GM21515 (cell line): ENCODE measurements around the gene CD81.
"Not testable (repeated sequence)": the region's sequence is repeated elsewhere in the genome, so short reads cannot be mapped to it uniquely, and the experiment has no call there.

Experiments used
- ATAC-seq: cut with Tn5 transposase; IDR thresholded peaks from one replicate; pipeline ENCODE4 v1.9.1; 2021; ENCODE audit not compliant: unreplicated experiment

The CD81 gene

DNA sequence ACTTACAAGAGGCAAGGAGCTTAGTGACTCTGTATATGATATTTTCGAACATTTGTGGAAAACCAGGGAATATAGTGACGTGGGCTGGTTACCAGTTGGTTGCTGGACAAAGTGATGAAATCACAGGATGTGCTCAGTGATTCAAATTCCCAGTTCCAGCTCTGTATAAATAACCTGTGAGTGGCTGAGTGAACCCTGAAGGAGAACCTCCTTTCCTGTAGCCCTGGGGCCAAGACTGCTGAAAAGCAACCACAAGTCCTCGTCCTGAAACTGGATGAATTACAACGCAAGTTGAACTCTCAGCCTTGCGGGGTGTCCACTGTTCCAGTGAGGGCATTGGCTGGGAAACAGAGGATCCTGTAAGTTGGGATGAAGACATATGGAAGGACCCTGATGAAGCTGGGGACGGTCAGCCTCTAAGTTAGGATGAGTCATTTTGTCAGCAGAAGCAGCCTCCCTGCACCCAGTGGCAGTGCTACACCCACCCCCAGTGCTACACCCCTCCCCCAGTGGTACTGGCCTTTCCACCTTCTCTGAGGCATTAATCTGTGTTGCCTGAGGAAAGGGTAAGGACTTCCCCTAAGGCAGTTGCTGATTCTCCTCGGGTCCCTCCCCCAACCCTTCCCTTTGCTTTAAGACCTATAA lies 22.0 kb upstream of the CD81 start:
- ATAC-seq, result no peak

DNA sequence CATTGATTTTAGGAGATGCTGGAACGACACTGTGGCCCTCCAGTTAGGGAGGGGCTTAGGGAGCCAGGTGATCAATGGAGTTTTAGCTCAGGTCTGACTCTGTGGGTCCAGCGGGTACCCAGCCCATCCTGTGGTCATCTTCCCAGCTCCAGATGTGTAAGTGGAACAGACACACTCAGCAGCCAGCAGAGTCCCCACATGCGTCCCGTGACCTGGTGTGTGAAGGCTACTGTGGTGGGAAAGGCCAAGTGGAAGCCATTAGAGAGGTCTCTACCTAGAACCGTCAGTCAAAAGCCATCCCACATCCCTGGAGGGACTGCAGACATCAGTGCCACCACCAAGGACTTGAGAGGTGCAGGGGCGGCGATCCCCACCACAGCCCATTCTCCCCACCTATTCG lies 19.9 kb upstream of the CD81 start:
- no peak for ATAC-seq

DNA sequence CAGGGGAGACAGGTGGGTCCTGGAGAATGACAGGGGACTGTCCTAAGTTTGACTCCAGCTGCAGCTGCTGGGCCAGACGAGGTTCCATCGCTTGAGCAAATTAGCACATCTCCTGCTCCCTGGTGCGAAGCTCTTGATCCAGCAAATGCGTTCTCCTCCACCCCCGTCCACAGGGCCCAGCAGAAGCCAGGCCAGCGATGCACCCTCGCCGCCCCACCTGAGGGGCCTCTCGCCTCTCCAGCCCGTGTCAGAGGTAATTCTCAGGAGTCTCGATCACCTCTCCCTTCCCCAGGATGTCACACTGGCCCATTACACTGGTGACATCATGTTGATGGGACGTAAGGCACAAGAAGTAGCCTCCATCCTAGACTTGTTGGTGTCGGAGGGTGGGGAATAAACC lies 19.5 kb upstream of the CD81 start:
- not testable (repeated sequence) for ATAC-seq

DNA sequence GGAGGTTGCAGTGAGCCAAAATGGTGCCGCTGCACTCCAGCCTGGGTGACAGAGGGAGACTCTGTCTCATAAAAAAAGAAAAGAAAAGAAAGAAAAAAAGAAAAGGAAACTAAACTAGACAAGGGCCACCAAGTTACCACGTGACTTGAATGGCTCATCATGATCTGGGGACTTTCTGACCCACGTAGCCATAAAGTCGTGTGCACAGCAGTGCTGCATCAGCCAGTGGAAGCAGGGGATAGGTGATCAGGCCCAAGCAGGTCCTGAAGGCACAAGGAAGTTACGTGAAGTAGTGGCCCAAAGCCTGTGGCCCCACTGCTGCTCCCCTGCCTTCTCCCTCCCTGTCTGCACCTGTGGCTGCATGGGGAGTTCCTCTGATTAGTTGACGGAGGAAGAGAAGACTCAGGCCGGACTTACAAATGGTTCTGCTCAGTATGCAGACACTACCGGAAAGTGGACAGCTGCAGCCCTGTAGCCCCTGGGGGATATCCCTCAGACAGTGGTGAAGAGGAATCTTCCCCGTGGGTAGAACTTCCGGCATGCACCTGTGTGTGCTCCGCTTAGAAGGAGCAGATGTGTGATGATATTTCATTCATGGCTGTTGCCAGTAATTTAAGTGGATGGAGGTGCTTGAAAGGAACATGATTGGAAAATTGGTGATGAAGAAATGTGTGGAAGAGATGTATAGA lies 18.2 kb upstream of the CD81 start:
- no peak for ATAC-seq

DNA sequence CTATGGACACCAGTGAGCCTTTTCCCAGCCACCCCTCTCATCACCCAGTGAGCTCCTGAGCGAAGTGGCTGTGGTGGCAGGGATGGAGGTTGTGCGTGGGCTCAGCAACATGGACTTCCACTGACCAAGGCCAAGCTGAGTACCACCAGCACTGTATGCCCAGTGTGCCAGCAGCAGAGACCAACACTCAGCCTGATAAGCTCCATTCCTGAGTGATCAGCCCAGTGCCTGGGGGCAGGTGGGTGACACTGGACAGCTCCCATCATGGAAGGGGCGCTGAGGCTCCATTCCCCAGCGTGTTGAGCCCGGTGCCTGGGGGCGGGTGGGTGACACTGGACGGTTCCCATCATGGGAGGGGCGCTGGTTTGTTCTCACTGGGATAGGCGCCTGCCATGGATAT lies 17.6 kb upstream of the CD81 start:
- no peak for ATAC-seq

GRCh38 chr11:2360081-2360642 lies 16.9 kb upstream of the CD81 start:
- ATAC-seq, result no peak

- ATAC-seq, result no peak
These were observed 15.5 kb upstream of the CD81 start for GRCh38 chr11:2361565-2361964.

- ATAC-seq, result no peak
These were observed 14.7 kb upstream of the CD81 start for GRCh38 chr11:2362414-2362813.

GRCh38 chr11:2363130-2363529 lies 14.0 kb upstream of the CD81 start:
- ATAC-seq, result no peak

GRCh38 chr11:2363577-2364370 lies 13.3 kb upstream of the CD81 start:
- no peak for ATAC-seq

- ATAC-seq, result not testable (repeated sequence)
These were observed 12.7 kb upstream of the CD81 start for GRCh38 chr11:2364386-2364785.

- ATAC-seq, result no peak
These were observed 11.4 kb upstream of the CD81 start for GRCh38 chr11:2365571-2366210.

- ATAC-seq, result no peak
These were observed 10.8 kb upstream of the CD81 start for GRCh38 chr11:2366276-2366675.

- no peak for ATAC-seq
These were observed 10.4 kb upstream of the CD81 start for GRCh38 chr11:2366733-2367132.

GRCh38 chr11:2367266-2368160 lies 9.6 kb upstream of the CD81 start:
- no peak for ATAC-seq

DNA sequence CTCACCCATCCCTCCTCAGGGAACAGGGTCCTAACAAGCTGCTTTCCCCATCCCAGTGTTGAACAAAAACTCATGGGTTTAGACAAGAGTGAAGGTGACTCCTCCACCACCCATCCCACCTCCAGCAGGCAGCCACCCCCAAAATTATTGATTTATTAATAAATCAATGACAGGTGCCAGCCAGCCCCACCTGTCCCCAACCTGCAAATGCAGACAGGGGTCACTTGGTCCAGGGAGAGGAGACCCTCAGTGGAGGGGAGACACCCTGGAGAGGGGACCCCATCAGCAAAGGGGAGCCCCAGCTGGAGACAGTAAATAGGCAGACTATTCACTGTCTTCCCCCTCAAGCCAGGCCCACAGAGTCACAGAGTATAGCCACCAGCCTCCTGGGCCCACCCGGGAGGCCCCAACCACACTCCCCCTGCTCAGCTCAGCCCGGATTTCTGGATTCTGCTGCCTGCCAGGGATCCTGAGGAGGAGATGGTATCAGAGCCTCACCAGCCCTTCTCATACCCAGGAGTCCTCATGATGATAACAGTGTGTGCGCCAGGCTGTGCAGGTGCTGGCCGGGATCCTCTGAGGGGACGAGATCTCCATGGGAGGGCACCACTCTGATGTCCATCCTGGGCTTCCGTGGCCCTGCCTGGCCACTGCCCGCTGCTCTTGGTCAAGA lies 8.8 kb upstream of the CD81 start:
- ATAC-seq, result no peak

DNA sequence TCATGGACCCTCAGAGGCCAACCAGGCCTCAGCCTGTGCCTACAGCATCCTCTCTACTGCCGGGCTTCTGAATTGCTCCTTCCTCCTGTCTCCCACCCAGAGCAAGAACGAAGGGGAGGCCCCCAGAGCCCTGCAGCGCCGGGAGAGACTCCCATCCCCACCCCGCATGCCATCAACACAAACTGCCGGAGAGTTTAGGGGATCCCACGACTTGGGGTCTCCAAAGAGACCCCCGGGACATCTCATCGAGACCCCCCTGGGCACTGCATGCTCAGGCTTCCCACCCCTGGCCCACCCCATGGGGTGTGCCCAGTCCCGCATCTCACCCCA lies 8.3 kb upstream of the CD81 start:
- no peak for ATAC-seq

- ATAC-seq, result no peak
These were observed 7.8 kb upstream of the CD81 start for GRCh38 chr11:2369320-2369719.

DNA sequence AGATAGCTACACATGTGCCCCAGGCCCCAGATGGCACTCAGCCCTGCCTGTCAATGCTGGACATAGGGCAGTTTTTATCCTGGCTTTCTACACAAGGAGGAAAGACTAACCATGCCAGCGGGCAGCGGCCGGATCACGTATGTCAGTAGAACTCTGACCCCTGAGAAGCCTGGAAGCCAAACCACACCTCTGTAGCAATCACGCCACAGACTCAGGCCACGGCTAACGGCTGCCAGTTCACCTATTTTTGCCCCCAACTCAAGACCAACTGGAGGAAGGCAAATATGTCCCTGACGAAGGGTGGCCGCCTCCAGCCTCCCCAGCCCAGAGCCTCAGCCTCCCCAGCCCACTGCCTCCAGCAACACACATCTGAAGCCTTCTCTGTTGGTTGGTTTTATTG lies 7.2 kb upstream of the CD81 start:
- ATAC-seq, result no peak
